ENCODE results near the gene FYN.

Gene FYN

GRCh38 chr6:111803371-111803770, 69.9 kb downstream of the FYN start:
- H3K27me3 ChIP-seq (ENCODE audit: control insufficient read depth in 1 of 2, insufficient read depth in 2 of 2, low read length in 2 of 2): no peaks in the 10 kb centered on the region
- H3K4me3 ChIP-seq (ENCODE audit: low read depth in 1 of 2, low read length in 2 of 2): no peak overlapping the region
- H3K4me1 ChIP-seq (ENCODE audit: insufficient read depth, low read length): peaks cover 32% of the 10 kb centered on the region
- H3K27ac ChIP-seq (ENCODE audit: low read depth, low read length): no peak overlapping the region
- no peaks in the 10 kb centered on the region for H3K9me3 ChIP-seq (ENCODE audit: low read length)
- no peaks in the 10 kb centered on the region for H3K36me3 ChIP-seq (ENCODE audit: insufficient read depth, low read length)
- H3K9ac ChIP-seq (ENCODE audit: low read length): no peak overlapping the region

- Histone ChIP-seq H3K27ac (ENCODE audit: low read depth, low read length) (no peak overlapping the region), H3K36me3 (ENCODE audit: insufficient read depth, low read length) (no peaks in the 10 kb centered on the region), H3K9ac (ENCODE audit: low read length) (no peak overlapping the region), H3K9me3 (ENCODE audit: low read length) (no peaks in the 10 kb centered on the region), H3K27me3 (ENCODE audit: control insufficient read depth in 1 of 2, insufficient read depth in 2 of 2, low read length in 2 of 2) (no peaks in the 10 kb centered on the region), H3K4me3 (ENCODE audit: low read depth in 1 of 2, low read length in 2 of 2) (no peak overlapping the region), H3K4me1 (ENCODE audit: insufficient read depth, low read length) (peaks cover 32% of the 10 kb centered on the region)
Observed at GRCh38 chr6:111802720-111803330, 70.4 kb downstream of the FYN start.

- H3K27me3 ChIP-seq (ENCODE audit: control insufficient read depth in 1 of 2, insufficient read depth in 2 of 2, low read length in 2 of 2): no peaks in the 10 kb centered on the region
- peaks cover 28% of the 10 kb centered on the region for H3K4me1 ChIP-seq (ENCODE audit: insufficient read depth, low read length)
- no peak overlapping the region for H3K9ac ChIP-seq (ENCODE audit: low read length)
- H3K9me3 ChIP-seq (ENCODE audit: low read length): no peaks in the 10 kb centered on the region
- H3K4me3 ChIP-seq (ENCODE audit: low read depth in 1 of 2, low read length in 2 of 2): no peak overlapping the region
- no peak overlapping the region for H3K27ac ChIP-seq (ENCODE audit: low read depth, low read length)
- H3K36me3 ChIP-seq (ENCODE audit: insufficient read depth, low read length): no peaks in the 10 kb centered on the region
Observed at GRCh38 chr6:111802015-111802414, 71.2 kb downstream of the FYN start.

DNA sequence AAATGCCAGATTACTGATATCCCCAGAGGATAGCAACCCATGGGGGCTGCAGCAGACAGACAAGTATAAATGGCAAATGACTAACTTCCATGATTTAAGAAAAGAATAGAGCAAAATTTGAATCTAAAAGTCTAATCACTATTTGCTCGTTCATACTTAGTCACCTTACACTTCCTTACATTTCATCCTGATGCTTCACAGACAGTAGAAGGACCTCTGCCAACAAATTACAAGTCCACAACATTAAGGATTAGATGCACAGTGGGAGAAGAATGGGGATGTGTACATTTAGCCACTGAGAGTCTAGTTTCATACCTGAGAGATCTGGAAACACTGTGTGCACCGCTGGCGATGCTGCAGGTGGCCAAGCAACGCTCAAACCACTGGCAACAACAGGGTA, 72.4 kb downstream of the FYN start:
- H3K27ac ChIP-seq (ENCODE audit: low read depth, low read length): no peak overlapping the region
- H3K36me3 ChIP-seq (ENCODE audit: insufficient read depth, low read length): no peaks in the 10 kb centered on the region
- H3K9me3 ChIP-seq (ENCODE audit: low read length): no peaks in the 10 kb centered on the region
- no peaks in the 10 kb centered on the region for H3K27me3 ChIP-seq (ENCODE audit: control insufficient read depth in 1 of 2, insufficient read depth in 2 of 2, low read length in 2 of 2)
- H3K4me1 ChIP-seq (ENCODE audit: insufficient read depth, low read length): peaks cover 22% of the 10 kb centered on the region
- no peak overlapping the region for H3K9ac ChIP-seq (ENCODE audit: low read length)
- H3K4me3 ChIP-seq (ENCODE audit: low read depth in 1 of 2, low read length in 2 of 2): no peak overlapping the region

- peaks cover 22% of the 10 kb centered on the region for H3K4me1 ChIP-seq (ENCODE audit: insufficient read depth, low read length)
- H3K9ac ChIP-seq (ENCODE audit: low read length): no peak overlapping the region
- H3K9me3 ChIP-seq (ENCODE audit: low read length): no peaks in the 10 kb centered on the region
- no peak overlapping the region for H3K27ac ChIP-seq (ENCODE audit: low read depth, low read length)
- no peak overlapping the region for H3K4me3 ChIP-seq (ENCODE audit: low read depth in 1 of 2, low read length in 2 of 2)
- no peaks in the 10 kb centered on the region for H3K27me3 ChIP-seq (ENCODE audit: control insufficient read depth in 1 of 2, insufficient read depth in 2 of 2, low read length in 2 of 2)
- no peaks in the 10 kb centered on the region for H3K36me3 ChIP-seq (ENCODE audit: insufficient read depth, low read length)
Observed at GRCh38 chr6:111800259-111800765, 72.9 kb downstream of the FYN start.

DNA sequence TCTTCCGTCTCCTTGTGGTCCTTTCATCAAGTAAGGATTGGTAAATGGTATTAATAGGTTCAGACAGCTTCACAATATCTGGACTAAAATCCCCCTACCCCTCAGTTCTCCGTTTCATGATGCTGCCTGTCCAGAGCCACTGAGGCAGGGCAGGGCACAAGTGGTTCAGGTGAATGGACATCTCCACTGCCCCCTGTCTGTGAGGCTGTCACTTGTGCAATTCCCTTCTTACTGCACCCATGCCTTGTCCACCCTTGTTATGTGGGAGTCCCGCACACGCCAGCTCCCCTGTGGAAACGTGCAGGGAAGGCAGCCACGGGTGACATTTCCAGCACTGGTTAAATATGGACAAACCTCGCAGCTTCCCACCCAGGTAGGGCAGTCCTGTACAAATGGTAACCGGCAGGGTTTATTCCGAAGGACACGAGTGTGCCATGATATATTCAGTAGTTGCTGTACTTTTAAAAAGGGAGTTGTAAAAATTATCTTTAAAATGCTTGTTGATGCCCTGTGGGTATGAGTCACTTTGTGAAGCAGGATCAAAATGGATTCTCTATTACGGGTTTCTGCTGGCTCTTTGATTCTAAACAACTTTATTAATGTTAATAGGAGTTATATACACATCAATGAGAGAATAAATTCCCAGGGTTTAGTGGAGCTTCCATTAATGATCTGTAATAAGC, 73.5 kb downstream of the FYN start:
- Histone ChIP-seq H3K36me3 (ENCODE audit: insufficient read depth, low read length) (no peaks in the 10 kb centered on the region), H3K27me3 (ENCODE audit: control insufficient read depth in 1 of 2, insufficient read depth in 2 of 2, low read length in 2 of 2) (no peaks in the 10 kb centered on the region), H3K4me3 (ENCODE audit: low read depth in 1 of 2, low read length in 2 of 2) (no peak overlapping the region), H3K9me3 (ENCODE audit: low read length) (no peaks in the 10 kb centered on the region), H3K4me1 (ENCODE audit: insufficient read depth, low read length) (peaks cover 23% of the 10 kb centered on the region), H3K9ac (ENCODE audit: low read length) (no peak overlapping the region), H3K27ac (ENCODE audit: low read depth, low read length) (no peak overlapping the region)

DNA sequence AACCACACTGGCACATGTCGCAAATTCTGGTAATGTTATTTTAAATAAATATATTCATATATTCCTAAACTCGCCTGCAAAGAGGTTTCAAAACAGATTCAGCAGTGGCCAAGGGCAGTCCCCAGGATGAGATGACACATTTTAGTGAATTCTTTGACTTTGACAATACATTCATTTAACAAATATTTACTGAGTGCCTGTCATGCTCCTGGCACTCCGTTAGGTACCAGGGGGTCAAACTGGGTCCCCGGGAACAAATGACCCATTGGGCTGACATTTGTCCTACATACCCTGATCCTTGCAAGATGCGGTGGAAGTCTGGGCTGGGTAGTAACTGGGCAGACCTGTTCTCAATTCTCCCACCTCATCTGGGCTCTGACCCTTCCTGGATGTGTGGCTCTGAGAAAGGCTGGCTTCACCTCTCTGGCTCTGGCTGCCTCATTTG, 74.9 kb downstream of the FYN start:
- Histone ChIP-seq H3K4me1 (ENCODE audit: insufficient read depth, low read length) (peaks cover 15% of the 10 kb centered on the region), H3K9me3 (ENCODE audit: low read length) (no peaks in the 10 kb centered on the region), H3K9ac (ENCODE audit: low read length) (no peak overlapping the region), H3K36me3 (ENCODE audit: insufficient read depth, low read length) (no peaks in the 10 kb centered on the region), H3K27ac (ENCODE audit: low read depth, low read length) (no peak overlapping the region), H3K27me3 (ENCODE audit: control insufficient read depth in 1 of 2, insufficient read depth in 2 of 2, low read length in 2 of 2) (no peaks in the 10 kb centered on the region), H3K4me3 (ENCODE audit: low read depth in 1 of 2, low read length in 2 of 2) (no peak overlapping the region)

GRCh38 chr6:111796310-111796918, 76.8 kb downstream of the FYN start:
- Histone ChIP-seq H3K9ac (ENCODE audit: low read length) (no peak overlapping the region), H3K4me3 (ENCODE audit: low read depth in 1 of 2, low read length in 2 of 2) (no peak overlapping the region), H3K27ac (ENCODE audit: low read depth, low read length) (no peak overlapping the region), H3K9me3 (ENCODE audit: low read length) (no peaks in the 10 kb centered on the region), H3K27me3 (ENCODE audit: control insufficient read depth in 1 of 2, insufficient read depth in 2 of 2, low read length in 2 of 2) (no peaks in the 10 kb centered on the region), H3K36me3 (ENCODE audit: insufficient read depth, low read length) (no peaks in the 10 kb centered on the region), H3K4me1 (ENCODE audit: insufficient read depth, low read length) (peaks cover 16% of the 10 kb centered on the region)

GRCh38 chr6:111795558-111795957, 77.7 kb downstream of the FYN start:
- Histone ChIP-seq H3K9me3 (ENCODE audit: low read length) (no peaks in the 10 kb centered on the region), H3K4me3 (ENCODE audit: low read depth in 1 of 2, low read length in 2 of 2) (no peak overlapping the region), H3K27ac (ENCODE audit: low read depth, low read length) (no peak overlapping the region), H3K4me1 (ENCODE audit: insufficient read depth, low read length) (peaks cover 18% of the 10 kb centered on the region), H3K27me3 (ENCODE audit: control insufficient read depth in 1 of 2, insufficient read depth in 2 of 2, low read length in 2 of 2) (no peaks in the 10 kb centered on the region), H3K9ac (ENCODE audit: low read length) (no peak overlapping the region), H3K36me3 (ENCODE audit: insufficient read depth, low read length) (no peaks in the 10 kb centered on the region)

GRCh38 chr6:111794727-111795452, 78.4 kb downstream of the FYN start:
- peaks cover 18% of the 10 kb centered on the region for H3K4me1 ChIP-seq (ENCODE audit: insufficient read depth, low read length)
- no peak overlapping the region for H3K27ac ChIP-seq (ENCODE audit: low read depth, low read length)

DNA sequence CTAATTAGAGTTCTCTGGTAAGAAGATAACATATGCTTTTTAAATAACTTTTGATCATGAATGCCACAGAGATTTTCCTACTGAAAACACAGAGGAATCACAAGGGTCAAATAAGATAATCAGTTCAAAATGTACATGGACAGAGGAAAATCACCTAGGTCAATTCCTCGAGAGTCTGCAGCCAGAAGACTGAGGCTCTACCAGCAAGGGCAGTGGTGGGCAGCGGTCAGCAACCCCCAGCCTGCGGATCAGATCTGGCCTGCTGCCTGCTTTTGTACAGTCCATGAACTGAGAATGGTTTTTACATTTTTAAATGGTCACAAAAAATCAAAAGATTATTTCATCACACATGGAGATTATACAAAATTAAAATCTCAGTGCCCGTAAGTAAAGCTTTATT, 79.0 kb downstream of the FYN start:
- H3K27ac ChIP-seq (ENCODE audit: low read depth, low read length): no peak overlapping the region
- peaks cover 19% of the 10 kb centered on the region for H3K4me1 ChIP-seq (ENCODE audit: insufficient read depth, low read length)
- H3K36me3 ChIP-seq (ENCODE audit: insufficient read depth, low read length): no peaks in the 10 kb centered on the region
- H3K27me3 ChIP-seq (ENCODE audit: control insufficient read depth in 1 of 2, insufficient read depth in 2 of 2, low read length in 2 of 2): no peaks in the 10 kb centered on the region
- H3K4me3 ChIP-seq (ENCODE audit: low read depth in 1 of 2, low read length in 2 of 2): no peak overlapping the region
- no peaks in the 10 kb centered on the region for H3K9me3 ChIP-seq (ENCODE audit: low read length)
- H3K9ac ChIP-seq (ENCODE audit: low read length): no peak overlapping the region

More at GRCh38 chr6:111794727-111795452, 78.4 kb downstream of the FYN start:
- no peak overlapping the region for H3K4me3 ChIP-seq (ENCODE audit: low read depth in 1 of 2, low read length in 2 of 2)
- H3K36me3 ChIP-seq (ENCODE audit: insufficient read depth, low read length): no peaks in the 10 kb centered on the region
- H3K9me3 ChIP-seq (ENCODE audit: low read length): no peaks in the 10 kb centered on the region
- H3K9ac ChIP-seq (ENCODE audit: low read length): no peak overlapping the region
- no peaks in the 10 kb centered on the region for H3K27me3 ChIP-seq (ENCODE audit: control insufficient read depth in 1 of 2, insufficient read depth in 2 of 2, low read length in 2 of 2)
